Fibroblast of skin of right quadriceps (primary cell): Measurements from ENCODE around the gene PYURF.

Experiments used
- DNase-seq: peaks from one replicate; pipeline ENCODE4 v3.0.0-alpha.2; 2013

Gene PYURF

GRCh38 chr4:88523325-88524129 lies at the start of gene PYURF:
PYURF (minus strand) TSS chr4:88523776; CDS start chr4:88523700, 76 bp downstream.
- DNase-seq = peak; percentile 91

DNA sequence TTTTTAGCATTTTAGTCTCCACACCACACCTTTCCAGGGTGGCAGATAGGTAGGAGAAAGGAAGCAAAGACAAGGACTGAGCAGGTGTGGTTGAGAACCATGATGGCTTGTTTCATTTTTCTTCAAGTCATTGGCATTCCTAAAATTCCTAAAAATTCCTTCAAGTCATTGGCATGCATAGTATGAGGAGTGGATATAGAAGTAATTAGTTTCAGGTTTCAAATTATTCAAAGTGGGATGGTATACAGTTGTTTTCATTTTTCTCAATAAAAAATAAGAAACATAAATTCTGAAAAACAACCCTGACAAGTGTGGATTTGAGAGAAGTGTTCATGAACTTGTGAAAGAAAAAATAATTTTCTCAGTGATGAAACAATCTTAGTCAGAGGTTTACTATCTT lies 46.4 kb upstream of the PYURF start:
- DNase-seq = peak; percentile 42

GRCh38 chr4:88567591-88567990 lies 44.0 kb upstream of the PYURF start:
- peak; percentile 20 for DNase-seq

DNA sequence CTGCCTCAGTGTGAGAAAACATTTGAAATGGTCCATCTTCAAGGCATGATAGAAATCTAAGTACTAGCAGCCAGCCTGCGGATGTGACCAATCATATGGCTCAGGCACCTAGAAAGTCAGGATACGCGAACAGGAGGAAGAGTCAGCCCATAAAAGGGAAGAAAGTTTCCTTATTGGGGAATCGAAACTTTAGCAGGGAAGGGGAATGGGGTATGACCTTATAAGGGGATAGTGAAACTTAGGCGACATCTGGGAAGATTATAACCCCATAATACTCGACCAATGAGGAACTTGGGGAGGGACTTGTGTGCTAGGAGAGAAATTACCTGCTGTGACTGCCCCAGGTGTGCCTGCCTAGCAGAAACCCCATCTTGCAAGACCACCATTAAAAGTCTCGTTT lies 26.2 kb upstream of the PYURF start:
- DNase-seq = no peak

GRCh38 chr4:88539322-88540068 lies 15.9 kb upstream of the PYURF start:
- peak; percentile 35 for DNase-seq

DNA sequence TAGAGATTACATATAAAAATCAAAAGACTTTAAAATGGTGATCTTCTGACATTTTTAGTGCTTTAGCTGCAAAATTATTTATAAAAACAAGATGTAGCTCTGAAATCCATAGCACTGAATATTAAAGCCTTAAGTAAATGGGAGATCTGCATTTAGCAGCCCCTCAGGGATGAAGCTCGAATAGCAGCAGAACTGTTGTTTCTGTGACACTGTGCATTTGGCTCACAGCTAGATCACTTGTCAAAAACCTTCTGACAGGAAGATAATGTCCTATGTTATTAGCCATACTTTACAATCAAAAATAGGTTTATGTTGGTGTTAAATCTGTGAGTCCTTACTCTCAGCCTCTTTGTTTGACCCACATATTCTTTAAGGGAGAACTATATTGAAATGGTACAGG lies 14.1 kb upstream of the PYURF start:
- DNase-seq = no peak

GRCh38 chr4:88535090-88535755 lies 11.6 kb upstream of the PYURF start:
- DNase-seq = no peak

- DNase-seq = peak; percentile 92
These were observed 10.6 kb upstream of the PYURF start for GRCh38 chr4:88533937-88534750.

DNA sequence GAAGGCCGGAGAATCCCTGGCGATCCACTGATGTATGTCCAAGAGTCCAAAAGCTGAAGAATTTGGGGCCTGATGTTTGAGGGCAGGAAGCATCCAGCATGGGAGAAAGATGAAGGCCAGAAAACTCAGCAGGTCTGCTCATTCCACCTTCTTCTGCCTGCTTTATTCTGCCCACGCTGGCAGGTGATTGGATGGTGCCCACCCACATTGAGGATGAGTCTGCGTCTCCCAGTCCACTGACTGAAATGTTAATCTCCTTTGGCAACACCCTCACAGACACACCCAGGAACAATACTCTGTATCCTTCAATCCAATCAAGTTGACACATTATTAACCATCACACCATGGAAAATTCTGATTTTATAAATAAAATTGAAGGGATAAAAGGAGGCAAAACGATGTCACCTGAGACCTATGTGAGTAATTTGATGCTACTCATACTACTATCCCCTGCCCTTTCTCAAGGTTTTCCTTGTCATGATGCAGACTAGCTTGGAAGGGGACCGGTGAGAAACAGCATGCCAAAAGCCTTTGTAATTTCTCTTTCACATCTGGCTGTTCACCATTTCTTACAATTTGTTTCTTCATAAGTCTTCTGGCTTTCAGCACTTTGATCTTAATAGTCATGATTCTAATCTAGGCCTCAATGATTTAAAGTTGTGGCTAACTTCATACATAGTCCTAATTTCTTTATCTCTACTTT lies 9.7 kb upstream of the PYURF start:
- DNase-seq = peak; percentile 72

- DNase-seq = peak; percentile 5
These were observed 8.0 kb upstream of the PYURF start for GRCh38 chr4:88531549-88531948.

DNA sequence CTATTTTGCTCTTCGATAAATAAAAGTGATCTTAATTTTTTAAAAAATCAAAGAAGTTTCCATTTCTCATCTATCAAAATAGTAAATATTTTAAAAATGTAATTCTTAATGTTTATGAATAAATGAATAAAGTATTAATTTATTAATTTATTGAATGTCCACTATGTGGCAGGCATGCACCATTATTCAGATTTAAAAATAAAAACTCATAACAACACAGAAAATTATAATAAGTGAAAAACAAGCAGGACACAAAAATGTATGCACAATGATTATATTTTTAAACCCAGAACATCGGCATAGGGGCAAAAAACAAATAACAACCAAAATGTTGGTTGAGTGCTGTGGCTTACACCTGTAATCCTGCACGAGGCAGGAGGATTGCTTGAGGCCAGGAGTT lies 5.3 kb upstream of the PYURF start:
- DNase-seq = no peak

GRCh38 chr4:88527787-88528186 lies 4.2 kb upstream of the PYURF start:
- DNase-seq = no peak

DNA sequence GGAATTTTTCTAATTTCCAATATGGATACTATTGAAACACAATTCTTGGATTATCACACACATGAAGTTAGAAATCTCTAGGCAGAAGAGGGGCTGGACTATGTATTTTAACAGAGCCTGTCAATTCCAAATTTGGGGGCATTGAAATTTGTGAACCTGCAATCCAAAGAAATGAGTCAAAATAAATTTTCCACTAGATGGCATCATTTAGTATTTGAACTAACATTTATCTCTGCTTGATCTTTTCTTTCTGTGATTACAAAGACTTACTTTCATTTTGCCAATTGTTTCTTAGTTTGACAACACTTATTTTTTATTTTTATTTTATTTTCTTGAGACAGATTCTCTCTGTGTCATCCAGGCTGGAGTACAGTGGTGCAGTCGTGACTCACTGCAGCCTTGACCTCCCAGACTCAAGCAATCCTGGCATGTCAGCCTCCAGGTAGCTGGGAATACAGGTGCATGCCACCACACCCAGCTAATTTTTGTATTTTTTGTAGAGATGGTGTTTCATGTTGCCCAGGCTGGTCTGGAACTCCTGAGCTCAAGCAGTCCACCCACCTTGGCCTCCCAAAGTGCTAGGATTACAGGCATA lies 2.7 kb upstream of the PYURF start:
- DNase-seq = peak; percentile 13

DNA sequence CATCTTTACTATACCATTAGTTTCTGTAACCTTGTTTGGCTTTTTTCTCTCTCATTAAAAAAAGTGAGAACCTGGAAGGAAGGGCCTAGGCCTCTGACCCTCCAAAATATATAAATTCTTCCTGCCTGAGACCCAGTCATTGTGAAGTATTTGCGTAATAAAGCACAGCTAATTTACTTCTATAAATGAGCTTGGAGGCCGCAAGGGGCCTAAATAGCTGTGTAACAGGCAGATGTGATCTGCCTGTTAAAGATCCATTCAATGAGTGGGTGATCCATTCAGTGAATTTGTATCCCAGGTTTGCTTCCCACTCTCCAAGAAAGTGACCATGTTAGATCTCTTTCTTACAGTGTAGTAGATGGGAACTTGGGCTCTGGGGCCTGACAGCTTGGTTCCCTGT lies 595 bp upstream of the PYURF start:
- peak; percentile 8 for DNase-seq

DNA sequence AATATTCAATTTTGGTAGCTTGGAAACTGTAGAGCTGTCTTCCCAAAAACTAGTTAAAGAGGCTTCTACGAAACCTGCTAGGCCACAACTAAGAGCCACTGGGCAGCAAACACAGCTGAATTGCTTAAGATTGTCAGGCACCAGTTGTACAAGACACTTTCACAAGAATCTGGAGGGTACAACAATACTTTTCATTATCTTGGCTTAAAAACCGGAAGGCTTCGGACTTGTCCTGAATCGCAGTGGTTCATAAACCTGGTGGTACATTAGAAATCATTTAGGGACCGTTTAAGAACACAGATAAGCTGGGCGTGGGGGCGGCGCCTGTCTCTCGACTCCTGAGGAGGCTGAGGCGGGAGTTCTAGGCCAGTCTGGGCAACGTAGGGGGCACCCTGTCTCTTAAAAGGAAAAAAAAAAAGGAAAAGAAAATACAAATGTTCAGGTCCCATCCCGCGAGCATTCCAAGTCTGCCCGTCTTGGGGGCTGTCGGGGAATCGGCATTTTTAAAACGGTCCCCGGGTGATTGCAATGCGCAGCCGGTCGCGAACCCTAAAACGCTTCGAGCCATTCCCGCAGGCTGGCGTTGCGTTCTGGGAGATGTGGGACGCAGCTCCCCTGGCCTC lies 763 bp downstream of the PYURF start:
- peak; percentile 23 for DNase-seq

GRCh38 chr4:88518911-88519310 lies 4.7 kb downstream of the PYURF start:
- no peak for DNase-seq

GRCh38 chr4:88517825-88518224 lies 5.8 kb downstream of the PYURF start:
- no peak for DNase-seq

DNA sequence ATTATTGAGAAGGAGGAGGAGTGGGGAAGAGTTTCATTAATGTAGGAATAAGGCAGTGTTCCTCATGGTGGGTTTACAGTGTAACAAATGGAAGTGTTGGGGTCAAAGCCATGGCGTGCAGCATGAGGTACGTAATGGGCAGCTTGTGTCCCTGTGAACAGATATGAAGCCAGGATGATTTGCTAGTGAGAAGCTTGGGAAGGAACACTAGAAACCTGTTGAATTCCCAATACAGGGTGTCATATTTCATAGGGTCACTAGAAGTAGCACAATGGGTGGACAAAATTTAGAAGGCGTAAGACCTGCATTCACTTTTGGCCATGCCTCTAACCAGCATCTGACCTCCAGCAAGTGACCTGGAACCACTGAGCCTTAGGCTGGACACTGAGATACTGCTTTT lies 6.8 kb downstream of the PYURF start:
- DNase-seq = no peak

- DNase-seq = no peak
These were observed 8.7 kb downstream of the PYURF start for GRCh38 chr4:88514557-88515511.

DNA sequence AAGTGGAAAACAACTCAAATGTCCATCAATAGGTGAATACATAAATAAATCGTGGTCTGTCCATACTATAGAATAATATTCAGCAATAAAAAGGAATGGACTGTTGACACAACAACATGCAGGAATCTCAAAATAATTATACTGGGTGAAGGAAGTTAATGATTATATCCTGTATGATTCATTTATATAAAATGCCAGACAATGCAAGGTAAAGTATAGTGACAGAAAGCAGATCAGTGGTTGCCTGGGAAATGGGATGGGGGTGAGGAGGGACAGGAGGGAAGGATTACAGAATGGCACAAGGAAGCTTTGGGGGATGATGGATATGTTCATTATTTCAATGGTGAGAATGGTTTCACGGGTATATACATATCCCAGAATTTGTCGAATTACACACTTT lies 12.3 kb downstream of the PYURF start:
- DNase-seq = no peak
